Central memory CD8-positive, alpha-beta T cell (primary cell): ENCODE results near the gene KSR1.

Experiments
- ATAC-seq: fragments of 150-1000 bp; cut with Tn5 transposase; replicated peaks from 2 replicates; pipeline ENCODE4 v1.10.0; 2022; ENCODE audit warnings: mild to moderate bottlenecking, moderate FRiP score, moderate number of reproducible peaks; ENCODE audit not compliant: poor library complexity, severe bottlenecking; ENCODE audit errors: extremely low read depth
- DNase-seq, 2 donors: peaks; one replicate each; pipeline ENCODE4 v3.0.0; 2021; ENCODE audit warnings: low spot score in 2 of 2
- H3K27ac Mint-ChIP-seq: one replicate; pipeline ENCODE4 v1.8.0; 2022; ENCODE audit warnings: low read depth, mild to moderate bottlenecking, moderate library complexity, mixed read lengths
- H3K27me3 Mint-ChIP-seq: one replicate; pipeline ENCODE4 v1.8.0; 2022; ENCODE audit warnings: mixed read lengths
- H3K36me3 Mint-ChIP-seq: one replicate; pipeline ENCODE4 v1.8.0; 2022; ENCODE audit warnings: mild to moderate bottlenecking, moderate library complexity, mixed read lengths; ENCODE audit not compliant: insufficient read depth
- H3K4me1 Mint-ChIP-seq: one replicate; pipeline ENCODE4 v1.8.0; 2022; ENCODE audit warnings: mixed read lengths
- H3K4me3 Mint-ChIP-seq: one replicate; pipeline ENCODE4 v1.8.0; 2022; ENCODE audit warnings: mild to moderate bottlenecking, moderate library complexity, mixed read lengths
- H3K9me3 Mint-ChIP-seq: one replicate; pipeline ENCODE4 v1.8.0; 2022; ENCODE audit warnings: mixed read lengths

The KSR1 gene

DNA sequence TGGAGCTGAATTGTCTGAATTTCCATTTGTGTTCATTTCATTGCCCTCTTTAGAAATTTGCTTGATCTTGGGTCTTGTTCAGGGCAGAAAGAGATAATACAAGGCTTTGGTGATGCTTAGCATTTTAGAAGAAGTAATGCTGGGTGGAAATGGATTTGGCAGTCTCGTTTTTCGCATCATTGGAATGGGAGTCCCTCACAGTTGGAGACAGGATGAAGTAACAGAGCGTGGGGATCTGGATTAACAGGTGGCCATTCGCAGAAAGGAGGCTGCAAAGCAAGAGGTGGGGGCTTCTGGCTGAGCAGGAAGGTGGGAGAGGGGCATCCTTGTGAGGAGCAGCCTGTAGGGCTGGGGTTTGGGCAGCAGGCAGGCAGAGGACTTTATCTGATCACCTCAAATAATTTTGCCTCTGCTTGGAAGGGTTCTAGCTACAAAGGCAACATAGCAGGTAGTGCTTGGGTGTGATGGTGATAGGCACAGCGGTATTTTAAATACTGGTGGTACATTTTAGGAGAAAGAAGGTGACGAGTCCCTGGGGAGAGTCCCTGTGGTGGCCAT lies 17.0 kb downstream of the KSR1 start:
- H3K4me1 Mint-ChIP-seq: peaks cover 81% of the 10 kb centered on the region
- peak overlapping the region; percentile 43 for H3K4me3 Mint-ChIP-seq
- peaks cover 5% of the 10 kb centered on the region for H3K36me3 Mint-ChIP-seq
- H3K27ac Mint-ChIP-seq: peak overlapping the region; percentile 94
- peak; percentile 69 for ATAC-seq
- no peaks in the 10 kb centered on the region for H3K27me3 Mint-ChIP-seq
- H3K9me3 Mint-ChIP-seq: no peaks in the 10 kb centered on the region
- no peak for DNase-seq

DNA sequence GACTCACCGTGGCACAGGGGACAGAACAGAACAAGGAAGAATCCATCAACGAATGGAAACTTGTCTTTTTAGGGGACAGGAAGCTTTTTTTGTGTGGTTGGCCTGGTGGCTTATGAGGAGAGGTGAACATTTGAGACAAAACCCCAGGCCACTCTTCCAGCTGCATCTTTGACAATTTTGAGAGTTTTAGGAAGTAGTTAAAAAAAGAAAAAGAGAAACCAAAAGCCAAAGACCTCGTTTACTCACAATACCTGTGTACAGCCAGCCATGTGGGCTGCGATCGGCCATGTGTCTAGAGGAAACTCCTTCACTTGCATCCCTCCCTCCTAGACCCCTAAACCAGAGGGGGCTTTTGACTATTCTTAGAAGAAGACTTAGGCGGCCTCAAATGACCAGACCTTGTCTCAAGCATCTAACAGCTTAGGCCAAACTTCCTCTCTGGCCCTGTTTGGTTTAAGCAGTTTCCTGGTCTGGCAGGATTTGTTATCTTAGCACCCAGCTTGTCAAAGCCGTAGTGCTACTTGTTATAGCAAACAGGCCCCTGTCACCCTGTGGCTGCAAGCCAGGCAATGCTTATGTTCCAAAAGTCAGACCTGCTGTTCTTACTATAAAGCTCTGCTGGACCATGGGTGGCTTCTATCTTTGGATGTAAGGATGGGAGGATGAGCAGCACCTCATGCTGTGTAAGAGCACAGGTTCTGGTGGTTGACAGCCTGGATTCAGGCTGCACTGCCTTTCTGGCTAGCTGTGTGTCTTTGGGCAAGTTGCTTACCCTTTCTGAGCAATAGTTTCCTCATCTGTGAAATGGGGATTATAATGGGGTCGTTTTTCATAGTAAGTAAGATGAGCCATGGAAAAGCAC lies 17.7 kb downstream of the KSR1 start:
- peaks cover 5% of the 10 kb centered on the region for H3K36me3 Mint-ChIP-seq
- H3K4me1 Mint-ChIP-seq: peaks cover 78% of the 10 kb centered on the region
- DNase-seq (peak in 1 of 2 donors; percentile 43), ATAC-seq (peak; percentile 46)
- H3K27me3 Mint-ChIP-seq: no peaks in the 10 kb centered on the region
- H3K4me3 Mint-ChIP-seq: peak overlapping the region; percentile 43
- H3K27ac Mint-ChIP-seq: peak overlapping the region; percentile 94
- no peaks in the 10 kb centered on the region for H3K9me3 Mint-ChIP-seq

DNA sequence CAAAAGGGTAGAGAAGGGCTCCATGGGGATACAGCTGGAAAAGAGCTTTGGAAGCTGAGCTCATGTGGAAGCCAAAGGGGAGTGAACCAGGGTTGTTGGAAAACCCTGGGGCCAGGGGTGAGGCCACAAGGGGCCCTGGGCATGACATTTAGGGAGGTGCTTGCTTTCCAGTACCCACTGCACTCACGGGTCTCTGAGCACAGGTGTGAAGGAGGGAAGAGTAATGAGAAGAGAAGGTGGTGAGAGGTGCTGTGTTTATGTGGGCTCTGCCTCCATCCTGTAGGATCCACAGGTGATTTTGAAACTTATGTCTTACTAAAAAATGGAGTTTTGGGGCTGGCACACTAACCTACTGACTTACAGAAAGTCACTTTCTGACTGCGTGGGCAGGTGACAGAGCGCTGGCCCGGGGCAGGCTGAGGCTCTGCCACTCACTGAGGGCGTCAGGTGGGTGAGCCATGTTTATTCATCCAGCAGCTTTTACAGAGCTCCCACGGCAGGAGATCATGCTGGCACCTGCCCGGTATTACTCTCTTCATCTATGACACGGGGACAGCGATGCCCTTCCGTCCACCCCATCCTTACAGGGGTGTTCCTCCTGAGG lies 18.9 kb downstream of the KSR1 start:
- peak overlapping the region; percentile 49 for H3K4me3 Mint-ChIP-seq
- DNase-seq (no peak), ATAC-seq (no peak)
- H3K9me3 Mint-ChIP-seq: no peaks in the 10 kb centered on the region
- no peaks in the 10 kb centered on the region for H3K27me3 Mint-ChIP-seq
- H3K4me1 Mint-ChIP-seq: peaks cover 79% of the 10 kb centered on the region
- H3K27ac Mint-ChIP-seq: peak overlapping the region; percentile 94
- peaks cover 5% of the 10 kb centered on the region for H3K36me3 Mint-ChIP-seq

DNA sequence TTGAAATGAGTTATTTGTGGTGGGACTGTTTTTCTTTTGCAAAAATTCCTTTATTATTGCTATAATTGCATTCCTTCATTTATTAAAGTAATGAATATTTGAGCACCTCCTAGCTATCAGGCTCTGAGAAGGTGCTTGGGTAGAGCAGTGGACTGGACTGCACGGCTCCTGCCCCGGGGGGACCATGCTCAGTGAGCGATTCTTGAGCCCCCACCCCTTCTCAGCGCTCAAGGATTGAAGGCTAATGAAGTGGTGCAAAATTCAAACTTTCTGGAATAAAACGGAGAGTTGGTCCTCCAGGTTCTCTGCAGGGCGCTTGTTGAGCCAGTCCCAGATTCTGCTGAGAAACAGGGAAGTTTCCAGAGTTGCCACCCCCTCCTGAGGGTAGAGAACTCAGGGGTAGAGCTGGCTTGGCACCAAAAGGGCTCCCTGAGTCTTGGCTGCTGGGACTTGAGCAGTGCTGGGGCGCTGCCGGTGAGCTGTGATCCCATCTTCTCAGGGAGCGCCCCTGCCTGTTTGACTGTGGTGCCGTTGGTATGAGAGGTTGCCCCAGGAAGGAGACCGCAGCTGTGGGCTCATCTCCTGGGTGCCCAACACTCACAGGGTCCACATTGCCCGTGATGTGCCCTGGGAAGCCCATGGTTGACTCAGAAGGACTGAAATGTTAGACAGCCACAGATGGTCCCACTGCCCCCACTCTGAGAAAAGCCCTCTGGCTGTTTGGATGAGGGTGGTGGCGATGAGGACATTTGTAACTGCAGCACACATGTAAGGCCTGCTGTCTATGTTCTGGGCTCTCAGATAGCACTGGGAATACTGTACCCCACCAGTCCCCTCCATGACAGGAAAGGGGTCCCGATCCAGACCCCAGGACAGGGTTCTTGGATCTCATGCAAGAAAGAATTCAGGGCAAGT lies 20.0 kb downstream of the KSR1 start:
- Mint-ChIP-seq H3K27ac (peak overlapping the region; percentile 94), H3K27me3 (no peaks in the 10 kb centered on the region), H3K9me3 (no peaks in the 10 kb centered on the region), H3K4me3 (no peak overlapping the region), H3K36me3 (peaks cover 4% of the 10 kb centered on the region), H3K4me1 (peaks cover 80% of the 10 kb centered on the region)
- DNase-seq (no peak), ATAC-seq (no peak)

DNA sequence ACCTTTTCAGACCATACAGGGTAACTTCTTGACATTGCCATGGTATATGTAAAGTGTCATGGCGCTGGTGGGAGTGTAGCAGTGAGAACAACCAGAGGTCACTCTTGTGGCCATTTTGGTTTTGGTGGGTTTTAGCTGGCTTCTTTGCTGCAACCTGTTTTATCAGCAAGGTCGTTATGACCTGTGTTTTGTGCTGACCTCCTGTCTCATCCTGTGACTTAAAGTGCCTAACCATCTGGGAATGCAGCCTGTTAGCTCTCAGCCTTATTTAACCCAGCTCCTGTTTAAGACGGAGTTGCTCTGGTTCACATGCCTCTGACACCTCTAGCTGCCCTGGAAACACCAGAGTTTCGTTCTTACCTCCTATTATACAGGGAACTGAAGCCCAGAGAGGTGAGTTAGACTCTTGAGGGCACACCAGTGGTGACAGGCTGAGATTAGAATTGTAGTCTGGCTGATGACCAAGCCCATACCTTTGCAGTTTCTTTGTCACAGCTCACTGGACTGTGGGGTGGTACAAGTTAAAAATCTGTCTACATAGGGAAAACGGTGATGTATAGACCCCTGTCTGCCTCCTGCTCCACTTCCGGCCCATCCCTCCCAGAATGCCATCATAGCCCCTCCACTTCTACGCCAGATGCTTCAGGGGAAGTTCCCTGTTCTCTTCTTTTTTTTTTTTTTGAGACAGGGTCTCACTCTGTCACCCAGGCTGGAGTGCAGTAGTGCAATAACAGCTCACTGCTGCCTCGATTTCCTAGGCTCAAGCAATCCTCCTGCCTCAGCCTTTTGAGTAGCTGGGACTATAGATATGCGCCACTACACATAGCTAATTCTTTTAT lies 21.0 kb downstream of the KSR1 start:
- Mint-ChIP-seq H3K27me3 (no peaks in the 10 kb centered on the region), H3K9me3 (no peaks in the 10 kb centered on the region), H3K4me3 (no peak overlapping the region), H3K36me3 (peaks cover 4% of the 10 kb centered on the region), H3K4me1 (peaks cover 78% of the 10 kb centered on the region), H3K27ac (peak overlapping the region; percentile 74)
- DNase-seq: no peak
- no peak for ATAC-seq

DNA sequence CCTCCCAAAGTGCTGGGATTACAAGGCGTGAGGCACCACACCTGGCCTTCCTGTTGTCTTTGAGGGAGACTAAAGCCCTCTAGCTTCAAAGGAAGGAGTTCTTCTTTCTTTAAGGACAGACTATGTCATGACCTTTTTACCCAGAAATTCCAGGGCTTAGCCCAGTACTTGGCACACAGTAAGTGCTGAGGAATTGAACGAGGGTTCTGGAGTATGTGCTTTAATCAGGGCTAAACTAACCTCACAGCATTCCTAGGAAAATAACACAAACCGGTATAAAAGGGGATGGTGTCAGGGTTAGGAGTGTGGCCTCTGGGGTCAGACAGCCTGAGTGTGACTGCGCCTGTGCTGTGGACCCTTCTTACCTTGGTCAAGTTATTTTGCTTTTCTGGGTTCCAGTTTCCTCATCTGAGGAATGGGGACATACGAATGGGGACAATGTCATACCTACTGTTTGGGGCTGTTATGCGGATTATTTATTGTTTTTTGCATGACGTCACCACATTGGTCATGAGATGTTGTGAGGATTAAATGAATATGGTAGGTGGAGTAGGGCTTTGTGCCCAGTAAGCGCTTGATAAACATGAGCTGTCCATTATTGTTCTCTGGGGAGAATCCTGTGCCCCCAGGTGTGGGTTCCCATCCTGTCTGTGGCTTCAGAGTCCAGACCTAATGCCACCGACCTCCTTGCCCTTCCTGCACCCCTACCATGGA lies 21.9 kb downstream of the KSR1 start:
- Mint-ChIP-seq H3K9me3 (no peaks in the 10 kb centered on the region), H3K36me3 (peaks cover 4% of the 10 kb centered on the region), H3K4me1 (peaks cover 72% of the 10 kb centered on the region), H3K4me3 (no peak overlapping the region), H3K27me3 (no peaks in the 10 kb centered on the region), H3K27ac (no peak overlapping the region)
- ATAC-seq (no peak), DNase-seq (no peak)

DNA sequence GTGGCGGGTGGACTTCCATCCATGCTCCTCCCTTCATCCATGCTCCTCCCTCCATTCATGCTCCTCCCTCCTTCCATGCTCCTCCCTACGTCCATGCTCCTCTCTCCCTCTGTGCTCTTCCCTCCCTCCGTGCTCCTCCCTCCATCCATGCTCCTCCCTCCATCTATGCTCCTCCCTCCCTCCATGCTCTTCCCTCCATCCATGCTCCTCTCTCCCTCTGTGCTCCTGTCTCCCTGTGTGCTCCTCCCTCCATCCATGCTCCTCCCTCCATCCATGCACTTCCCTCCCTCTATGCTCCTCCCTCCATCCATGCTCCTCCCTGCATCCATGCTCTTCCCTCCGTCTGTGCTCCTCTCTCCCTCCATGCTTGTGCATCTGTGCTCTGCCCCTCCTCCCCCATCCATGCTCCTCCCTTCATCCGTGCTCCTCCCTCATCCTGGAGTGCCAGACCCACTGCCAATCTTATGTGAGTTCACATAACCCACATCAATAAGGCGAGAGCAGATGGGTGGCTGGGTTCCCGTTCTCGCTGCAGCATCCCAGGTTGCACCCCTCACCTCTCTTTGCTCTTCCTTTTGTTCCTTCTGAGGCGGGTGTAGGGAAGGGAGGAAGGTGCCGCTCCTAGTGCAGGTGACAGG lies 22.8 kb downstream of the KSR1 start:
- Mint-ChIP-seq H3K9me3 (no peaks in the 10 kb centered on the region), H3K27me3 (no peaks in the 10 kb centered on the region), H3K27ac (peak overlapping the region; percentile 72), H3K36me3 (peaks cover 2% of the 10 kb centered on the region), H3K4me1 (peaks cover 67% of the 10 kb centered on the region), H3K4me3 (no peak overlapping the region)
- DNase-seq: no peak
- no peak for ATAC-seq

DNA sequence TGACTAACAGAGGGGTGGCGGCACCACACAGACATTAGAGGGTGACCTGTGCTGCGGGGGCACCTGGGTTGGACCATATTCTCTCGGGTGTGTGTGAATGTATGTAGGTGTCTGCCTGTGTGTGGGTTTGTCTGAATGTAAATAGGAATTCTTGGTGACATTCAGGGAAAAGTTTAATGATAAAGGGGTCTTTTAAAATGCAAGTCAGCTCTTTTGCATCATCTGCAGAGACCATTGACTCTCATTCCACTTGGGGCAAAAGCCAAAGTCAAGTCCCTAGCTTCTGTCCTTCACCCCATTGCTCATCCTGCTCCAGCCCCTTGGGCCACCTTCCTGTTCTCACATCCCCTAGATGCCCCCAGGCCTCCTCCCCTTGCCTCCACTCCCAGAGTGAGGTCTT lies 23.6 kb downstream of the KSR1 start:
- peaks cover 3% of the 10 kb centered on the region for H3K36me3 Mint-ChIP-seq
- DNase-seq (no peak), ATAC-seq (no peak)
- no peak overlapping the region for H3K4me3 Mint-ChIP-seq
- H3K27ac Mint-ChIP-seq: peak overlapping the region; percentile 72
- H3K27me3 Mint-ChIP-seq: no peaks in the 10 kb centered on the region
- H3K9me3 Mint-ChIP-seq: no peaks in the 10 kb centered on the region
- H3K4me1 Mint-ChIP-seq: peaks cover 60% of the 10 kb centered on the region

DNA sequence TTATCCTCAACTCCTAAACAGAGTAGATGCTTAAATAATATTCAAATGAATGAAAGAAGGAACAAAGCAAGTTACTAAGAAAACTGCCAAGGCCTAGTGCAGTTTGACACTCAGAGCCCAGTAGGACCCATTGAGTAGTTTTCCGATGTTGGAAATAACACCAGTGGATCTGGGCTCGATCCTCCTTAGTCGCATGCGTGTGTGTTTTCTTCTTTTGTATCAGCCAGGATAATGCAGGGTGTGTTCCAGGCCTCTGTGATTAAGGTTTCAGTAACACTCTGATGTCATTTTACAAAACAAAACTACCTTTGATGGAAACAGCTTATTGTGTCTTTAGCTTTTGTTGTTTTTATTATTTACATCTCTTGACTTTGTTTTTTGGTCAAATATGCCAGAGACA lies 24.5 kb downstream of the KSR1 start:
- no peak for DNase-seq
- Mint-ChIP-seq H3K27ac (peak overlapping the region; percentile 64), H3K4me1 (peaks cover 52% of the 10 kb centered on the region), H3K27me3 (no peaks in the 10 kb centered on the region), H3K9me3 (no peaks in the 10 kb centered on the region), H3K4me3 (no peak overlapping the region), H3K36me3 (peaks cover 4% of the 10 kb centered on the region)
- no peak for ATAC-seq

DNA sequence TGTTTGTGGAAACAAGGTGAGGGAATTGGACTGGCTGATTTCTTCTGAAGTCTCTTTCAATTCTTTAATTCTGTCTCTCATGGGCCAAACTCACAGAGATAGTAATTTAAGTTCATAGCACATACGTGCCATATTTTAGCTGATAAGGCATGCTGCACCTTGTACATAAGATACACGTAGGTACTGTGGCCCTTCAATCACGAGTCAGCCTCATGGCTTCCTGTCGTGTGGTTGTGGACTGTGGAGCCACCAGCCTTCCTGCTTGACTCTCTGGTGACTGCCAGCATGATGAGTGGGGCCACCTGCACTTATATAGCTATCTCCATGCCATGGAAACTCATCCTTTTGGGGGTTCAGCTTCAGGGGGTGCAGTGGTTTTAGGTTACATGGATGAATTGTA lies 25.1 kb downstream of the KSR1 start:
- H3K4me1 Mint-ChIP-seq: peaks cover 48% of the 10 kb centered on the region
- peak overlapping the region; percentile 26 for H3K4me3 Mint-ChIP-seq
- DNase-seq: peak in 1 of 2 donors; percentile 57
- H3K9me3 Mint-ChIP-seq: no peaks in the 10 kb centered on the region
- peaks cover 4% of the 10 kb centered on the region for H3K36me3 Mint-ChIP-seq
- no peaks in the 10 kb centered on the region for H3K27me3 Mint-ChIP-seq
- H3K27ac Mint-ChIP-seq: peak overlapping the region; percentile 64
- ATAC-seq: peak; percentile 100

DNA sequence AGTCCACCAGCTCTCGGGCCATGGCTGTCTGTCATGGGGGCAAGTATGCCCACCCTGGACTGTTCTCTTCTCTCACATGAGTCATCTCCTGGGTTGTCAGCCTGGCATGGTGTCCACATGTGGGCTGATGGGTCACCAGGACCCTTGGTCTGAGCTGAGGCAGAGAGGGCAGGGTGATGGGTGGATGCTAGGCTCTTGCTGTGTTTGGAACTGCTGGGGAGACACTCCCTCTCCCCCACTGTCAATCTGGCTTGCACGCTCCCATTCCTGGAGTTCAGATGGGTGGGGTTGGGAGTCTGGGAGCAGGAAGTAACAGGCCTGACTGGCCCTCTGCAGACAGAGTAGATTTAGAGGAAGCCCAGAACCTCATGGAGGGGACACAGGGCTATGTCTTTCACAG lies 28.9 kb downstream of the KSR1 start:
- Mint-ChIP-seq H3K9me3 (no peaks in the 10 kb centered on the region), H3K4me1 (peaks cover 38% of the 10 kb centered on the region), H3K27me3 (no peaks in the 10 kb centered on the region), H3K36me3 (peaks cover 4% of the 10 kb centered on the region), H3K4me3 (no peak overlapping the region), H3K27ac (no peak overlapping the region)
- DNase-seq (no peak), ATAC-seq (no peak)
